Ovary (tissue), 3 donors: Measurements from ENCODE around the gene RAB40B.

Experiments used
- CTCF ChIP-seq, 3 donors: fragments of 450-650 bp in 2 of 3; fragments of 200-600 bp in 1 of 3; IDR thresholded peaks; one replicate each; pipeline versions ENCODE4 v1.5.1 to v1.8.0; 2016 to 2022; ENCODE audit warnings: antibody characterized with exemption in 3 of 3, mild to moderate bottlenecking in 1 of 3
- EP300 ChIP-seq: sonication (generic); formaldehyde crosslinking; IDR thresholded peaks from one replicate; pipeline ENCODE4 v1.6.1; 2017; ENCODE audit warnings: antibody characterized with exemption
- POLR2A ChIP-seq: fragments of 450-650 bp; IDR thresholded peaks from one replicate; pipeline ENCODE4 v1.6.1; 2017; ENCODE audit warnings: antibody characterized with exemption, mild to moderate bottlenecking, moderate library complexity
- donor health status: DM: no; HTN: no; CAD: no.

DNA sequence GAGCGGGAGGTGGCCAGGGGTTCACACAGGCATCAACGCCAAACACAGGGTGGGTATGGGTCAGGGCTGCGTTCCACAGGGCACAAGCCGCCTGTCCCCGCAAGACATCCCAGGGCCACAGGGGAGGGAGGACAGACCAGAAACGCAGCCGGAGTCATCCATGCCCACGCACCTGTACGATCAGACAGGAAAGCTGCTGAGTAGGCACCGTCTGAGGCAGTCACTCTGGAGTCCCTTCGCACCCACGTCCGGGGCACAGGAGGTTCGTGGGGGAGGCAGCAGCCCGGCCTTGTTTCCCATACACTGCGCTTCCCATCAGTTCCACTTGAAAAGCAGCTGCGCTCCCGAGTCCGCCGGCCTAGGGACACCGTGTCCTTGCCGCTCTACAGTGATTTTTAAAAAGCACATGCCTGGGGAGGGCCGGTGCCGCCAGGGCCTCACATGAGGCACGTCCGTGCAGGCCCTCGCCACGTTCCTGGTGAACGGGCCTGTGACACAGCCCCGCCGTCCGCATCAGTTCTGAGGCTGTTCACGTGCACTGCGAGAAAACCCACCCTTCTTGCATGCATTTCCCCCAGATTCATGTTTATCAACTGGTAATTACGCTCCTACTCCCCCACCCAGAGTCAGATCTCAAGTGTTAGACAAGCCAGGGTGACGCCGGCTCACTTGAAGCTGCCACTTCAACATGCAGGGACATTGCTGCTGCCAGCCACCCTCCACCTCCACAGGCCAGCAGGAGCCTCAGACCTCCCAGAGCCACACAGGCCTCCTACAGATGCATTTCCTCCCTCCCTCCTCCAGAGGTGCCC is 85.0 kb downstream of the RAB40B start:
- no peak for TF ChIP-seq CTCF (IDR thresholded peaks at IDR 0.05)
- no peak for TF ChIP-seq POLR2A
- TF ChIP-seq EP300 = no peak
